A549 (cell line): ENCODE measurements around the gene PSMB5.

Source experiments
- BHLHE40 ChIP-seq: IDR thresholded peaks from 2 replicates; pipeline ENCODE4 v1.6.1; 2012; ENCODE audit warnings: low read depth, low read length, inconsistent platforms
- CTCF ChIP-seq: fragments of >200 bp; sonication (Bioruptor Twin); formaldehyde crosslinking; IDR thresholded peaks from 3 replicates; pipeline ENCODE4 v1.5.1; 2016
- EP300 ChIP-seq, 2 experiments: fragments of >200 bp; sonication (Bioruptor Twin); formaldehyde crosslinking; IDR thresholded peaks; 2 replicates in 1 of 2; 3 replicates in 1 of 2; pipeline ENCODE4 v1.6.1; 2016 to 2017
- HDAC2 ChIP-seq: fragments of 200-600 bp; sonication (generic); IDR thresholded peaks from 2 replicates; pipeline ENCODE4 v1.6.1; 2016
- HMGXB4 ChIP-seq: fragments of 250-450 bp; sonication (Bioruptor Pico); IDR thresholded peaks from 2 replicates; pipeline ENCODE4 v1.5.0; 2021; ENCODE audit warnings: mild to moderate bottlenecking, moderate library complexity, borderline replicate concordance
- PHF8 ChIP-seq: fragments of 200-600 bp; sonication (generic); IDR thresholded peaks from 2 replicates; pipeline ENCODE4 v1.6.1; 2016; ENCODE audit warnings: low read depth, mild to moderate bottlenecking, antibody characterized with exemption, moderate library complexity, borderline replicate concordance
- POLR2A ChIP-seq: IDR thresholded peaks from 2 replicates; pipeline ENCODE4 v1.6.1; 2012; ENCODE audit warnings: mild to moderate bottlenecking, low read length
- RAD21 ChIP-seq, 2 experiments: fragments of >200 bp in 1 of 2; sonication (Bioruptor Twin) in 1 of 2; formaldehyde crosslinking in 1 of 2; IDR thresholded peaks in 1 of 2; conservative IDR thresholded peaks in 1 of 2; 2 replicates in 1 of 2; 3 replicates in 1 of 2; pipeline ENCODE4 v1.6.1; 2012 to 2018; ENCODE audit warnings: inconsistent platforms in 1 of 2
- RFX5 ChIP-seq: fragments of 450-650 bp; IDR thresholded peaks from 2 replicates; pipeline ENCODE4 v1.7.1; 2014; ENCODE audit warnings: antibody characterized with exemption, mild to moderate bottlenecking, moderate library complexity

GRCh38 chr14:23058654-23059504 lies 24.2 kb upstream of the PSMB5 start:
- TF ChIP-seq POLR2A = no peak
- no peak for TF ChIP-seq PHF8
- TF ChIP-seq CTCF = no peak
- no peak for TF ChIP-seq HDAC2
- no peak for TF ChIP-seq BHLHE40
- no peak for TF ChIP-seq RFX5
- TF ChIP-seq EP300 (IDR thresholded peaks at IDR 0.05) = no peak
- no peak for TF ChIP-seq HMGXB4 (CRISPR knock-in tag)
- TF ChIP-seq RAD21 (conservative IDR thresholded peaks at IDR 0.05 in 1 of 2, IDR thresholded peaks at IDR 0.05 in 1 of 2) = no peak
